ENCODE measurements around the gene BLOC1S1. TPM values are rescaled to one million over a fixed set of nuclear protein-coding genes. Genes with fewer than 3 reads are reported as not detected.

The BLOC1S1 gene
- total RNA-seq, 1 donor from 2014 or later = 173 TPM

DNA sequence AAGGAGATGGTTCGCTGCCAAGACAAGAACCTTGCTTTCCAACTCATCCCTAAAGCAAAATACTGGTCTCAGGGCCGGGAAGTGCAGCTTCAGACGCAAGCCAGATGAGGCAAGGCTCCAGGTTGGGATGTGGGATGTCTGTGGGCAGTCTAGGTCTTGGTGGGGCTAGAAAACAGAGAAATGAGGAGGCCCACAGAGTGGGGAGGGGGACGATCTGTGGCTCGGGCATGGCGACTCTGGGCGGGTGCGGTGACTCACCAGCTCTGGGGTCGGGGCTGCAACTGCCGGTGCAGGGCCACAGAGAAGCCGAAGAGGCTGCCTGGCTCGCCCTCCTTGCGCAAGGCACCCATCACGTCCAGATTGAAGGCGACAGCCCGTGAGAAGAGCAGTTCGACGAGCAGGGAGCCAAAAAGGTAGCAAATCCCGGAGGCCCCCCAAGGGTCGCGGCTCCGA lies 8.6 kb upstream of the BLOC1S1 start:
- Histone ChIP-seq H3K4me1 (peaks cover 18% of the 10 kb centered on the region), H3K9me3 (no peaks in the 10 kb centered on the region), H3K27me3 (no peaks in the 10 kb centered on the region), H3K27ac (peak overlapping the region; percentile 69), H3K4me3 (peak overlapping the region; percentile 53 to 66), H3K36me3 (no peaks in the 10 kb centered on the region)
- intact Hi-C loops (cut with DNase I) = no loop called here
- DNase-seq (ENCODE audit: extremely low spot score in 2 of 2) = no peak
- no peak for TF ChIP-seq POLR2AphosphoS5 (IDR thresholded peaks at IDR 0.05; ENCODE audit: insufficient read depth in 1 of 2, low read depth in 1 of 2)
- TF ChIP-seq, protein P1, sequence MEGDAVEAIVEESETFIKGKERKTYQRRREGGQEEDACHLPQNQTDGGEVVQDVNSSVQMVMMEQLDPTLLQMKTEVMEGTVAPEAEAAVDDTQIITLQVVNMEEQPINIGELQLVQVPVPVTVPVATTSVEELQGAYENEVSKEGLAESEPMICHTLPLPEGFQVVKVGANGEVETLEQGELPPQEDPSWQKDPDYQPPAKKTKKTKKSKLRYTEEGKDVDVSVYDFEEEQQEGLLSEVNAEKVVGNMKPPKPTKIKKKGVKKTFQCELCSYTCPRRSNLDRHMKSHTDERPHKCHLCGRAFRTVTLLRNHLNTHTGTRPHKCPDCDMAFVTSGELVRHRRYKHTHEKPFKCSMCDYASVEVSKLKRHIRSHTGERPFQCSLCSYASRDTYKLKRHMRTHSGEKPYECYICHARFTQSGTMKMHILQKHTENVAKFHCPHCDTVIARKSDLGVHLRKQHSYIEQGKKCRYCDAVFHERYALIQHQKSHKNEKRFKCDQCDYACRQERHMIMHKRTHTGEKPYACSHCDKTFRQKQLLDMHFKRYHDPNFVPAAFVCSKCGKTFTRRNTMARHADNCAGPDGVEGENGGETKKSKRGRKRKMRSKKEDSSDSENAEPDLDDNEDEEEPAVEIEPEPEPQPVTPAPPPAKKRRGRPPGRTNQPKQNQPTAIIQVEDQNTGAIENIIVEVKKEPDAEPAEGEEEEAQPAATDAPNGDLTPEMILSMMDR (IDR thresholded peaks at IDR 0.05) = no peak
- TF ChIP-seq POLR2A (IDR thresholded peaks at IDR 0.05) = no peak

DNA sequence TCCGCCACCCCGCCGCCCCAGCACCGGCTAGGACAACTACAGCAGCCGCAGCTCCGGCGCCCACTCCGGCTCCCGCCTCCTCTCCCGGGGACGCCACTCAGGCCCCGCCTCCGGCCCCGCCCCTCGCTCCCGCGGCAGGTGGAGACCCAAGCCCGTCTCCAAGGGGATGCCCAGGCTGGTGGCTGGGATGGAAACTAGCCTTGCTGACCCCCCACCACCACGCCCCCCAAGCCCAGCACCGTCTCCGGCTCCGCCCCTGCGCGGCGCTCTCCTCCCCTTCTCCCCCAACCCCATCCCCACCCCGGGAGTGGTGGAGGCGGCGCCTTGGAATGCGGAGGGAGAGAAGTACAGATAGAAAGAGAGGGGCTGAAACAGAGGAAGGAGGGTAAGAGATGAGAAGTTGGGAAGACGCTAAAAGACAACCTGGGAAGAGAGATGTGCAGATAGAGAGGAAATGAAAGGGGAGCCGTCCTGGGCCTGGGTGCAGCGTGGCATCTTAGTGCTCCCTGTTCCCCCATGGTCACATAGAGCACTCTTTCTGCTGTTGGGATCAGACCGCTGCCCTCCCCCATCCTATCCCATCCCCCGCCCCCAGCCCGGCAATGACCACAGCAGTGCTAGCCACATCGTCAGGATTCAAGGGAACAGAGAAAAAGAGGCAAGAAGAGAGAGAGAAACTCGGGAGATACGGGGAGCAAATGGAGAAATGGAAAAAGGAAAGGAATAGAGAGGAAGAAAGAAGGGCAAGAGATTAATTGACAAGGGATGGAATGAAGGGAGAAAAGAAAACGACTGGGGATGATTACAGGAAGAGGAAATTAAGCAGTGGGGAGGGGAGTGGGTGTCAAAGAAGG lies 7.8 kb upstream of the BLOC1S1 start, which contains the start of gene ITGA7:
TSS of gene ITGA7 (minus strand) at position 64 of the 854 bp plus-strand sequence. CDS start 222 bp downstream, outside the sequence.
- Histone ChIP-seq H3K27me3 (no peaks in the 10 kb centered on the region), H3K9me3 (no peaks in the 10 kb centered on the region), H3K4me1 (peaks cover 18% of the 10 kb centered on the region), H3K4me3 (peak within 1 kb of the TSS; percentile 53 to 66), H3K36me3 (no peaks in the 10 kb centered on the region), H3K27ac (peak within 1 kb of the TSS; percentile 69)
- TF ChIP-seq POLR2A (IDR thresholded peaks at IDR 0.05) (no peak), POLR2AphosphoS5 (IDR thresholded peaks at IDR 0.05; ENCODE audit: insufficient read depth in 1 of 2, low read depth in 1 of 2) (peak in 1 of 2 donors; percentile 18)
- intact Hi-C loops (cut with DNase I) = no loop called here
- no peak for DNase-seq (ENCODE audit: extremely low spot score in 2 of 2)

DNA sequence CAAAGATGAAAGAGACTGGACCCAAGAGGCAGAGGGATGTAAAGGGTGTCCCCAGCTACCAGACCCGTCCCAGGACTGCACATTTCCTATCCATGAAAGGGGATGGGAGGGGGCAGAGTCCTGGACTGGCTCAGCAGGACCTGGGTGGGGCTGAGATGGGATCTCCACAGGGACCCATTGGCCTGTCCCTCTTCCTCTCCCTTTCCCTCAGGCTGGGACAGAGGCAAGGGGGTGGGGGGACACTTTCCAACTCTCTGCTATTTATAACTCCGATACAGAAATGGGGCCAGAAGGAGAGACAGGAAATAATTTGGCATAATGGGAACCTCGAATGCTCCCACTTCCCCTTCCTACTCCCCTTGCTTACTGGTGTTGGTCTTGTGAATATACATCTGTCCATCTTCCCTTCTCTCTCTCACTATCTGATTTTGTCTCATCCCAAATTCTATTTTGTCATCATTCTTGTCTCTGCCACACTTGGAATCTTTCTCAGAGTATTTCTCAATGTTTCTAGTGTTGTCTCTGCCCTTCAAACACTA lies 7.1 kb upstream of the BLOC1S1 start:
- no peaks in the 10 kb centered on the region for H3K9me3 ChIP-seq
- peaks cover 18% of the 10 kb centered on the region for H3K4me1 ChIP-seq
- no peak for DNase-seq (ENCODE audit: extremely low spot score in 2 of 2)
- peak overlapping the region in 1 of 2 donors; percentile 53 for H3K4me3 ChIP-seq
- intact Hi-C loops (cut with DNase I) = no loop called here
- no peaks in the 10 kb centered on the region for H3K27me3 ChIP-seq
- H3K27ac ChIP-seq = peak overlapping the region; percentile 69
- H3K36me3 ChIP-seq = no peaks in the 10 kb centered on the region
- TF ChIP-seq POLR2AphosphoS5 (IDR thresholded peaks at IDR 0.05; ENCODE audit: insufficient read depth in 1 of 2, low read depth in 1 of 2) (peak in 1 of 2 donors; percentile 21), POLR2A (IDR thresholded peaks at IDR 0.05) (no peak)

DNA sequence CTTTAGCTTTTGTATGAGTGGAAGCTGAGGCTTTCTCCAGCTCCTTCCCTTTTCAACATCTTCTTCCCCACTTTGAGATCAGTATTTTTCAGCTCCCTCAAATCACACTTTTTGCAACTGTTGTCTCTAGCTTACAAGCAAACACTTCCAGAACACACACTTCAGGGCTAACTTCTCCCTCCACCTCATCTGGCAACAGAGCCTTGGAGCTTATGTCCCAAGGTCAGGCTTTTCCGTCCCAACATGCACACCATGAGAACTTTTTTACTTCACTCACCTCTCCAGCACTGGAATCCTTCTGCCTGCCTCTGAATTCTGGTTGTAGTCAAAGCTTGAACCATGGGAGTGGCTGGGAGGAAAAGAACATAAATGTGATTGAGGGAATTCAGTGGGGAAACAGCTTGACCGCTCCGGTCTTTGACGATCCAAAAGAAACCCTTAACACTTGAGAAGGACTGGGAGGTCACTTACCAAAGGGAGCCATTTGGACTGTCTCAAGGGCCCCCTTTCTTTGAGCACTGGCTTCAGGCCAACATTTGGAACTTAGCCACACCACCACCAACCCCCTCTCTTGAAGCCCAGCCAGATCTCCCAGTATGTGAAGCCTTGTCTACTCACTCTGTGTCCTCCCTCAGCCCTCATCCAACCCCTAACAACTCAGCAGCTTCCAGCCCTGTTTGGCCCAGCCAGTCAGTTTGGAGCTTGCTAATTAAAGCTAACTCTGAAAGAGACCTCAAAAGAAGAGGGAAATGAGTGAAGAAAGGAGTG lies 3.9 kb upstream of the BLOC1S1 start:
- Histone ChIP-seq H3K4me3 (no peak overlapping the region), H3K36me3 (no peaks in the 10 kb centered on the region), H3K9me3 (no peaks in the 10 kb centered on the region), H3K4me1 (peaks cover 31% of the 10 kb centered on the region), H3K27me3 (no peaks in the 10 kb centered on the region), H3K27ac (no peak overlapping the region)
- no peak for TF ChIP-seq POLR2A (IDR thresholded peaks at IDR 0.05)
- no peak for TF ChIP-seq POLR2AphosphoS5 (IDR thresholded peaks at IDR 0.05; ENCODE audit: insufficient read depth in 1 of 2, low read depth in 1 of 2)
- TF ChIP-seq, protein P1 (IDR thresholded peaks at IDR 0.05) = no peak
- intact Hi-C loops (cut with DNase I) = no loop called here
- no peak for DNase-seq (ENCODE audit: extremely low spot score in 2 of 2)

DNA sequence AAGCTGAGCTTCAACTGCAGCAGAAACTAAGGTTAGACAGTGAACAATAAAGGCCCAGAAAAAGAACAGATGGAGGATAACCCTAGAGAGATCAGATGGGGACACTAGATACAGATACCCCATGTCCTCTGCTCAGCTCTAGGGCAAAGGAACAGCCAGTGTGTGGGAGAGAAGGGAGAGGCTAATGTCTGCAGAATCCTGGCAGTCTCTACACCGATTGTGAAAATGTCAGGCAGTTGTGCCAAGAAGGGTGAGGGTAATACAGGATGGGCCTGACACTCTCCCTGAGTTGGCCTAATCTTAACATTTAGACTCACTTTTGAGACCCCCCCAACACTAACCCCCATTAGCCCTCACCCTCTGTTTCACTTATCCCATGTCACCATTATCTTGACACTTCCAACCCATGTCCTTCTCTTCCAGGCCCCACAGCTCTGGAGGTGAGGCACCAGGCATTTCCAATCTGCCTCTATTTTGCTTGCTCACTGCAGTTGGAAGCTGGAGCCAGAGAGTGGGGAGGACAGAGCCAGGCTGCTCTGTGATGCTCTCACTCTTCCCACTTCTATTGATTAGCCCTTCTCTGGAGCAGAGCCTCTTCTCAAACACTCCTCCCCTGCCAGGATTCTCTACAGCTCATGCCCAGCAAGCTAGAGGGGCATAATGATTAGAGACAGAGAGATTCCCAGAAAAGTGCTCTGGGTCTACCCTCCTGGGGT lies 3.0 kb upstream of the BLOC1S1 start:
- Histone ChIP-seq H3K36me3 (no peaks in the 10 kb centered on the region), H3K27ac (peak overlapping the region; percentile 33), H3K4me3 (no peak overlapping the region), H3K27me3 (no peaks in the 10 kb centered on the region), H3K4me1 (peaks cover 33% of the 10 kb centered on the region), H3K9me3 (no peaks in the 10 kb centered on the region)
- intact Hi-C loops (cut with DNase I) = no loop called here
- no peak for DNase-seq (ENCODE audit: extremely low spot score in 2 of 2)
- TF ChIP-seq POLR2A (IDR thresholded peaks at IDR 0.05) (no peak), POLR2AphosphoS5 (IDR thresholded peaks at IDR 0.05; ENCODE audit: insufficient read depth in 1 of 2, low read depth in 1 of 2) (no peak)
- TF ChIP-seq, protein P1 (IDR thresholded peaks at IDR 0.05) = no peak

All from vagina (tissue), 2 donors.